Right lobe of liver (tissue), 4 donors: ENCODE data around the gene ATAT1.

Experiments used
- CTCF ChIP-seq, 4 donors: fragments of 200-600 bp in 3 of 4; fragments of 450-650 bp in 1 of 4; IDR thresholded peaks; one replicate each; pipeline versions ENCODE4 v1.5.1 to v1.8.0; 2016 to 2022; ENCODE audit warnings: antibody characterized with exemption in 4 of 4, mild to moderate bottlenecking in 2 of 4
- POLR2A ChIP-seq: fragments of 450-650 bp; IDR thresholded peaks from one replicate; pipeline ENCODE4 v1.6.1; 2017; ENCODE audit warnings: antibody characterized with exemption, mild to moderate bottlenecking
- donor health status: DM: no; HTN: no; CAD: no.
- donor health status: DM: no; HTN: no; CAD: no.
- donor health status: DM: no; HTN: yes; CAD: no.

GRCh38 chr6:30613251-30614043, 13.2 kb upstream of the ATAT1 start:
- TF ChIP-seq CTCF (IDR thresholded peaks at IDR 0.05): no peak
- TF ChIP-seq POLR2A: no peak
